ENCODE measurements around the gene SMAP2.

SMAP2 gene

DNA sequence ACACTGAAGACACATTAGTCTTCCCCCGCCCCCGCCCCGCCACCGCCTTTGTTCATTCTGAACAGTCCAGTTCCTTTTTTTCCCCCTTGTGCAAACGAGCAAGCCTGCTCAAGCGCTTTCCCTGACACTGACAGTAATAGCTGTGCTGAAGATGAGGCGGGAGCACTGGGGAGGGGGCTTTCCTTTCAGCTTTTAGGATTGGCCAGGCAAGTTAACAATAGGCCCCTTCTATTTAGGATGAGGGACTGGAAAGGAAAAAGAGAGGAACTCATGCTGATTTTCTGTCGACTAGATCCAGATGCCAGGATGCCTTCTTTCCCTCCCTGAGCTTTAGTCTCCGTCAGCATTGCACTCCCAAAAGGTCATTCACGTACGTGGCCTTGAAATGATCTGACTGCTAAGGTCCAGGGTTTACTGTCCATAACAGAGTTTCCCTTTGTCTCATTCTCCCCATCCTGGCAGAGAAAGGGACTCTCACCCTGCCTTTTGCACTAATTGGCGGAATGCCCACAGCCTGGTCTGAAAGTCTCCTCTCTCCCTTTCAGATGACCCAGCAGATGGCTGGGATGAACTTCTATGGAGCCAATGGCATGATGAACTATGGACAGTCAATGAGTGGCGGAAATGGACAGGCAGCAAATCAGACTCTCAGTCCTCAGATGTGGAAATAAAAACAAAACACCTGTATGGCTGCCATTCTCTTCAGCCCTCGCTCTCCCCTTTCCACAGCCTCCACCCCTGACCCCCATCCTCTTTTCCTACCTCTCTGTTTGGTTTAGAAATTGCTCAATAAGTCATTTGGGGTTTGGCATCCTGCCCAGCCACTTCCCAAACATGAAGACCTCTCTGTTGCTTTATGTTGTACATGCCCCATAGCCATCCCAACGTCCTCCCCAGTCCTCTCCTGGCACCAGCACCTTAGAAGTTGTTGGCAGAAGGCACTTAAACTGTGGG, 48.2 kb downstream of the SMAP2 start:
- no peak overlapping the region for H3K4me3 ChIP-seq (replicated peaks in 1 of 2; ENCODE audit: low read depth in 2 of 2, low read length in 2 of 2)
- DNase-seq (ENCODE audit: low read depth in 2 of 2): peak; percentile 39 to 64
- TF ChIP-seq, protein P1, sequence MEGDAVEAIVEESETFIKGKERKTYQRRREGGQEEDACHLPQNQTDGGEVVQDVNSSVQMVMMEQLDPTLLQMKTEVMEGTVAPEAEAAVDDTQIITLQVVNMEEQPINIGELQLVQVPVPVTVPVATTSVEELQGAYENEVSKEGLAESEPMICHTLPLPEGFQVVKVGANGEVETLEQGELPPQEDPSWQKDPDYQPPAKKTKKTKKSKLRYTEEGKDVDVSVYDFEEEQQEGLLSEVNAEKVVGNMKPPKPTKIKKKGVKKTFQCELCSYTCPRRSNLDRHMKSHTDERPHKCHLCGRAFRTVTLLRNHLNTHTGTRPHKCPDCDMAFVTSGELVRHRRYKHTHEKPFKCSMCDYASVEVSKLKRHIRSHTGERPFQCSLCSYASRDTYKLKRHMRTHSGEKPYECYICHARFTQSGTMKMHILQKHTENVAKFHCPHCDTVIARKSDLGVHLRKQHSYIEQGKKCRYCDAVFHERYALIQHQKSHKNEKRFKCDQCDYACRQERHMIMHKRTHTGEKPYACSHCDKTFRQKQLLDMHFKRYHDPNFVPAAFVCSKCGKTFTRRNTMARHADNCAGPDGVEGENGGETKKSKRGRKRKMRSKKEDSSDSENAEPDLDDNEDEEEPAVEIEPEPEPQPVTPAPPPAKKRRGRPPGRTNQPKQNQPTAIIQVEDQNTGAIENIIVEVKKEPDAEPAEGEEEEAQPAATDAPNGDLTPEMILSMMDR (IDR thresholded peaks at IDR 0.05; ENCODE audit: low read depth, low read length): no peak

DNA sequence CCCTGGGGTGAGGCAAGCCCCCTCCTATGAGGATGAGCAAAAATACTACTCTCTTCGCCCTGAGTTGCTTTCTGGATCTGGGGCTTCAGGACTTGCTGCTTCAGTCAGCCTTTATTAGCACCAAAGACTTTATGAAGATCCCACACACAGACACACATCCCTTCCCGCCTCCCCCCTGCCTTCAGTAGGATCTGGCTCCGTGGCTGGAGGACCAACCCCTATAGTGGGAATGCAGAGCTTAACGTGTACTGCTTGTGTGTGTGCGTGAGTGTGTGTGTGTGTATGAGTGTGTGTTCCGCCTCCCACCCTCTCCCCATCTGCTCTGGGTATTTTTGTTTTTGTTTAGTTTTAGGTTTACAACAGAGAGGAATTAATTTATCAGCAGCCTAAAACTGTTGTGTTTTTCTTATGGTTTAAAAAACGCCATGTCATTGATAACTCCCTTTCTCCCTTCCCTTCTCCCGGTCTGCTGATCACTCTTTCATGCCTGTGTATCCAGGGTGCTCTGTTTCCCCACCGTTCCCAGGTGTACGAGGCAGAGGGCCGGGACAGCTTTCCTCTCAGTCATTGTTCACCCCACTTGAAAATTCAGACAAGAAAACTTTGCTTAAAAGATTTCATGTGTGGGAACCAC, 49.2 kb downstream of the SMAP2 start:
- TF ChIP-seq, protein P1 (IDR thresholded peaks at IDR 0.05; ENCODE audit: low read depth, low read length): no peak

DNA sequence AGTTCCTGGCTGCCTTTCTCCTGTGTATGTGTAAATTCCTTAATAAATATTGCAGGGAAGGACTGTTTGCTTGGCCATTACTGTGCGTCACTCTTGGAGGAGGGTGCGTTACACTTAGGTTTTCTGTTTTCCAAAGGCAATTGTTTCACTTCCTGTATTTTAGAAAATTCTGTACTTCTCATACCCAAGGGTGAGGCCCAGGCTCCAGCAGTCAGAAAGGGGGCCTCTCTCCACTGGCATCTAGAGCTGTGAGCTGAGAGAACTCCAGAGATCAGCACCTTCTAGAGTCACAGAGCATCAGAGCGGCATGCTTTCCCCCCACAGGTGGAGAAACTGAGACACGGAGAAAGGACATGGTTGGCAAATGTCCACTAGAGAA, 49.7 kb downstream of the SMAP2 start:
- DNase-seq (ENCODE audit: low read depth in 2 of 2): no peak
- H3K4me3 ChIP-seq (replicated peaks in 1 of 2; ENCODE audit: low read depth in 2 of 2, low read length in 2 of 2): no peak overlapping the region
- TF ChIP-seq, protein P1 (IDR thresholded peaks at IDR 0.05; ENCODE audit: low read depth, low read length): no peak

More for the DNA sequence above, 49.2 kb downstream of the SMAP2 start:
- no peak for DNase-seq (ENCODE audit: low read depth in 2 of 2)
- H3K4me3 ChIP-seq (replicated peaks in 1 of 2; ENCODE audit: low read depth in 2 of 2, low read length in 2 of 2): no peak overlapping the region

DNA sequence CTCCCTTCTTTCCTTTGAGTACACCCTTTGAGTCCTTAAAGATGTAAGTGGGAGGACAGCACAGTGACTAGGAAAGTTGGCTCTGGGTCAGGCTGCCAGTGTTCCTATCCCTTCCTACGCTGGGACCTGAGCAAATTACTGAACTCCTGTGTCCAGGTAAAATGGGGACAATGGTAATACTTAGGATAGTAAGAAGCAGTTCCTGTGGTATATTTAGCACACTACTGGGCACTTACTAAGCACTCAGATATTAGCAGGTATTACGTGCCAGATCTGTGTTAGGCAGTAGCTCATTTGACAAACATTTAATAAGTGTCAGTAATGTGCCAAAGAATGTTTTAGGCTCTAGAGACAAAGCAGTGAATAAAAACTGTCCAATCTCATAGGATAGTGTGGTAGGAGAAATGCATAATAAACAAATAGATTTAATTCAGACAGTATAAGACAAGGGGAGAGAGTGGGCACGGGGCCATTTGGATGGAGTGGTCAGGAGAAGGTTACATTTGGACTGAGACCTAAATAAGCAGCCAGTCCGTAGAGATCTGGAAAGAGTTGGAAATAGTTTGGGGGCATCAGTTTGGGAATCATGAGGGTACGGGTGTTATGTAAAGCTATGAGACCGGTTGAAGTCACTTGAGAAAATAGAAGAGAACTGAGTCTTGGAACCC, 50.6 kb downstream of the SMAP2 start:
- DNase-seq (ENCODE audit: low read depth in 2 of 2): no peak
- TF ChIP-seq, protein P1 (IDR thresholded peaks at IDR 0.05; ENCODE audit: low read depth, low read length): no peak
- H3K4me3 ChIP-seq (replicated peaks in 1 of 2; ENCODE audit: low read depth in 2 of 2, low read length in 2 of 2): no peak overlapping the region

DNA sequence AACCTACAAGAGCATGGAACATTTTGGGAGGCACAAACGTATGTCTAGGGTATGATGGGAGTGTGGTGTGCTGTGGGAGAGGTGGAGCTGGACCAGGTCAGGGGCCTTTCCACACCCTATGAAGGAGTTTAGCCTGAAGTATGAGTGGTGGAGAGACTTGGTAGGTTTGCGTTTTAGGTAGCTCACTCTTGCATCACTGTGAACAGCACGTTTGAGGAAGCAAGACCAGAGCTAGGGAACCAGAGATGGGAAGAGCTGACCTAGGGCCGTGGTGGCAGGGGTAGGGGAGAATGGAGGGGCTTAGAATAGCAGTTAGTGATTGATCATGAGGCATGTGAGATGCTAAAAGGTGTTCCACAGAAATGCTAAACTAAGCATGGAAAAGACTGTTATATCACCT, 51.7 kb downstream of the SMAP2 start:
- TF ChIP-seq, protein P1 (IDR thresholded peaks at IDR 0.05; ENCODE audit: low read depth, low read length): no peak
- no peak for DNase-seq (ENCODE audit: low read depth in 2 of 2)
- no peak overlapping the region for H3K4me3 ChIP-seq (replicated peaks in 1 of 2; ENCODE audit: low read depth in 2 of 2, low read length in 2 of 2)

DNA sequence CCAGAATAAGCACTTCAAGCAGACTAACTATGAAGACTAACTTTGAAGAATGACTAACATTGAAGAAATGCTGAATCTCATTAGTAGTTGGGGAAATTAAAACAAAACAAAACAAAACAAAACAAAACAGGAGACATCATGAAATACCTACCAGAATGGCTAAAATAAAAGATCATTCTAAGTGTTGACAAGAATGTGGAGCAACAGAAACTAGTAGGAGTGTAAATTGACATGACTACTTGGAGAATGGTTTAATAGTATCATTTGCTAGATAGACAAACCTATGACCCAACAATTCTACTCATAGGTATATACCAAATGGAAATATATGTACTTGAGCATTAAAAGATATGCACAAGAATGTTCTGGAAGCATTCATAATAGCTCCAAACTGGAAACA, 57.9 kb downstream of the SMAP2 start:
- no peak for DNase-seq (ENCODE audit: low read depth in 2 of 2)
- no peak overlapping the region for H3K4me3 ChIP-seq (replicated peaks in 1 of 2; ENCODE audit: low read depth in 2 of 2, low read length in 2 of 2)
- TF ChIP-seq, protein P1 (IDR thresholded peaks at IDR 0.05; ENCODE audit: low read depth, low read length): no peak
